ENCODE data around the gene RNF212B. TPM values are rescaled to one million over a fixed set of nuclear protein-coding genes. Genes with fewer than 3 reads are reported as not detected.

The RNF212B gene
- total and polyA plus RNA-seq, 4 donors, result 0.06 to 0.51 (median 0.17) TPM; not detected in 1

GRCh38 chr14:23299211-23299957 lies 61.6 kb downstream of the RNF212B start:
- H3K4me1 ChIP-seq (ENCODE audit: control insufficient read depth in 4 of 4, insufficient read depth in 4 of 4, low read length in 3 of 4), result peaks cover 0 to 24% (median 14%) of the 10 kb centered on the region in 4 donors
- WGBS, result 89% methylated on average over 2 of the region's 2 CpGs
- peak; percentile 6 for TF ChIP-seq CTCF (IDR thresholded peaks at IDR 0.05; ENCODE audit: low read depth, low read length, missing input control)
- TF ChIP-seq HNF4A (conservative IDR thresholded peaks at IDR 0.05), result peak in 1 of 2 donors; percentile 13
- TF ChIP-seq RAD21 (IDR thresholded peaks at IDR 0.05), result peak; percentile 46 to 51
- no peak for TF ChIP-seq EGR1 (IDR thresholded peaks at IDR 0.05; ENCODE audit: low read depth in 2 of 2)

GRCh38 chr14:23299986-23300686 lies 62.4 kb downstream of the RNF212B start:
- Histone ChIP-seq H3K27ac (ENCODE audit: low read depth in 1 of 2, low read length in 2 of 2) (peak overlapping the region; percentile 75 to 97), H3K9me3 (ENCODE audit: control insufficient read depth in 4 of 4, low read length in 3 of 4) (no peaks in the 10 kb centered on the region), H3K4me1 (ENCODE audit: control insufficient read depth in 4 of 4, insufficient read depth in 4 of 4, low read length in 3 of 4) (peaks cover 0 to 22% (median 13%) of the 10 kb centered on the region in 4 donors), H3K4me3 (ENCODE audit: low read depth in 1 of 3, low read length in 3 of 3) (peak overlapping the region; percentile 62 to 69 (median 67)), H3K9ac (ENCODE audit: low read depth in 1 of 2, low read length in 2 of 2) (peak overlapping the region; percentile 81 to 93), H3K36me3 (ENCODE audit: control insufficient read depth in 4 of 4, insufficient read depth in 3 of 4, low read depth in 1 of 4, low read length in 3 of 4) (peaks cover 0 to 5% (median 2%) of the 10 kb centered on the region in 4 donors), H3K27me3 (ENCODE audit: control insufficient read depth in 4 of 4, insufficient read depth in 4 of 4, low read length in 3 of 4) (no peaks in the 10 kb centered on the region)
- 79% methylated on average over 10 of the region's 10 CpGs for WGBS
- no peak for DNase-seq (ENCODE audit: low spot score)
- TF ChIP-seq FOXA1 (IDR thresholded peaks at IDR 0.05) (no peak), EGR1 (IDR thresholded peaks at IDR 0.05; ENCODE audit: low read depth in 2 of 2) (no peak), MAX (IDR thresholded peaks at IDR 0.05) (no peak), HNF4G (IDR thresholded peaks at IDR 0.05) (no peak), FOXA2 (IDR thresholded peaks at IDR 0.05) (no peak), TAF1 (conservative IDR thresholded peaks at IDR 0.05) (no peak), ATF3 (IDR thresholded peaks at IDR 0.05) (no peak), GABPA (IDR thresholded peaks at IDR 0.05 in 1 of 2, conservative IDR thresholded peaks at IDR 0.05 in 1 of 2) (no peak), ZBTB33 (IDR thresholded peaks at IDR 0.05) (no peak), RAD21 (IDR thresholded peaks at IDR 0.05) (no peak), JUND (IDR thresholded peaks at IDR 0.05) (no peak), HNF4A (conservative IDR thresholded peaks at IDR 0.05) (no peak), SP1 (IDR thresholded peaks at IDR 0.05) (no peak), CTCF (IDR thresholded peaks at IDR 0.05; ENCODE audit: low read depth, low read length, missing input control) (no peak), RXRA (IDR thresholded peaks at IDR 0.05) (no peak), YY1 (IDR thresholded peaks at IDR 0.05) (no peak), NR2F2 (IDR thresholded peaks at IDR 0.05) (no peak), REST (IDR thresholded peaks at IDR 0.05) (no peak)

More at GRCh38 chr14:23299211-23299957, 61.6 kb downstream of the RNF212B start:
- Histone ChIP-seq H3K9me3 (ENCODE audit: control insufficient read depth in 4 of 4, low read length in 3 of 4) (no peaks in the 10 kb centered on the region), H3K27me3 (ENCODE audit: control insufficient read depth in 4 of 4, insufficient read depth in 4 of 4, low read length in 3 of 4) (no peaks in the 10 kb centered on the region), H3K36me3 (ENCODE audit: control insufficient read depth in 4 of 4, insufficient read depth in 3 of 4, low read depth in 1 of 4, low read length in 3 of 4) (peaks cover 0 to 5% (median 2%) of the 10 kb centered on the region in 4 donors), H3K4me3 (ENCODE audit: low read depth in 1 of 3, low read length in 3 of 3) (no peak overlapping the region), H3K9ac (ENCODE audit: low read depth in 1 of 2, low read length in 2 of 2) (no peak overlapping the region), H3K27ac (ENCODE audit: low read depth in 1 of 2, low read length in 2 of 2) (no peak overlapping the region)
- no peak for DNase-seq (ENCODE audit: low spot score)
